ENCODE data around the gene SMIM7.

GRCh38 chr19:16654627-16655026 is 5.3 kb downstream of the SMIM7 start:
- TF ChIP-seq EP300 (IDR thresholded peaks at IDR 0.05) (no peak), CTCF (IDR thresholded peaks at IDR 0.05) (no peak), POLR2AphosphoS5 (IDR thresholded peaks at IDR 0.05) (no peak)
